Esophagus muscularis mucosa (tissue), 3 donors: ENCODE data around the gene OGFOD2.

ENCODE experiments used
- CTCF ChIP-seq, 3 experiments: fragments of 200-600 bp in 2 of 3; fragments of 450-650 bp in 1 of 3; sonication (generic) in 2 of 3; IDR thresholded peaks; one replicate each; pipeline ENCODE4 v1.5.1; 2017 to 2019; ENCODE audit warnings: antibody characterized with exemption in 3 of 3, mild to moderate bottlenecking in 2 of 3, moderate library complexity in 1 of 3
- POLR2A ChIP-seq: fragments of 450-650 bp; IDR thresholded peaks from one replicate; pipeline ENCODE4 v1.6.1; 2017; ENCODE audit warnings: antibody characterized with exemption, moderate library complexity, mild to moderate bottlenecking, low read depth

- no peak for TF ChIP-seq CTCF (IDR thresholded peaks at IDR 0.05)
- TF ChIP-seq POLR2A = no peak
Observed at GRCh38 chr12:122951406-122951805, 23.6 kb upstream of the OGFOD2 start.
